Eye (tissue), 1 donor: ENCODE measurements around the gene DCTD.

ENCODE experiments used
- DNase-seq: peaks from one replicate; pipeline ENCODE4 v3.0.0-alpha.2; 2015

DCTD gene

DNA sequence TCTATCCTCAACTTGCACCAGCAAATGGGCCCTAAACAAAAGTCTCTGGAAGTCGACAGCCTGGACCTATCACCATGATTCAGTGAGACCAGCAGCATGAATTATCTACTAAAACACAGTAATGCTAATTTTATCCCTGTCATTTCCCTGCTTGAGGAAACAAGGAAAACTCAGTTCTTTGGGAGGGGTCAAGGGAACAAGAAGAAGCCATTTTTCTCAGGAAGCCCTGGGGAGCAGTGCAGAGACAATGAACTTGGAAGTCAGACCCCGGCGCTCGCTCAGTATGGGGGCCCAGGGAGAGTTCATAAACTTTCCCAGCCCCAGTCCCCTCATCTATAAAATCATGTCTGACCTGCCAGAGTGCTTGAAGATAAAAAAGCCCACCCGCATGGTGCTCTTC lies 50.4 kb downstream of the DCTD start:
- DNase-seq = no peak

DNA sequence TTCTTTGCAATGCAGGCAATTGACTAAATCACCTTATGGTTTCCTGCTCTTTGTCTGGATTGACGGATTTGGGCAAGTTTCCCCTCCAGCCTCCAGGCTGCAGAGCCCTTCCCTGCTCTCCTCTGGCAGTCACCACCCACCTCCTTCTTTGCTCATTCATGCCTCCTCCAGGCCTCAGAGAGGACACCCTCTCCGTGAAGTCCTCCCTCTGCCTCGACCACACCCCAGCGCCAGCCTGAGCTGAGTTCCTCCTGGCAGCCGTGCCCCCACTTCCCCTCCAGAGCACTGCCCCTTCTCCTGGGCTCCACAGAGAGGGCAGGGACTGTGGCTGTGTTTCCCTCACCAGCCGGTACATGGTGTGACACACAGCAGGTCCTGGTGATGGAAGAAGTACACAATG lies 53.7 kb downstream of the DCTD start:
- no peak for DNase-seq

DNA sequence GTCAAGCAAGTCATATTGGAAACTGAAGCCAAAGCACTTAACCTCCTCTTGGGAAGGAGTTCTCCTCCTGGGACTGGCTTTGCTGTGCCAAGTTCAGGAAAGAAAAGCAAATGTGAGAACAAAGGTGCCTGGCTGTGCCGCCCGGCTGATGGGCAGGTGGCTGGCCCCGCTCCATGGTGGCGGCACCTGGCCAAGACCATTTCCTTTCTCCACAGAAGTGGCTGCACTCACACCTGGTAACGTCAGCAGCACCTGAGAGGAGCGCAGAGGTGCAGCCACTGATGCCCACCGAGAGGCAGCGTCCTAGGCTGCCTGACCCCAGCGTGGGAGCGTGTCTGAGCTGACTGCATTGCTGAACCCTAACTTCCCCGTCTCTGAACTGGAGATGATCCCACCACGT lies 54.3 kb downstream of the DCTD start:
- no peak for DNase-seq

DNA sequence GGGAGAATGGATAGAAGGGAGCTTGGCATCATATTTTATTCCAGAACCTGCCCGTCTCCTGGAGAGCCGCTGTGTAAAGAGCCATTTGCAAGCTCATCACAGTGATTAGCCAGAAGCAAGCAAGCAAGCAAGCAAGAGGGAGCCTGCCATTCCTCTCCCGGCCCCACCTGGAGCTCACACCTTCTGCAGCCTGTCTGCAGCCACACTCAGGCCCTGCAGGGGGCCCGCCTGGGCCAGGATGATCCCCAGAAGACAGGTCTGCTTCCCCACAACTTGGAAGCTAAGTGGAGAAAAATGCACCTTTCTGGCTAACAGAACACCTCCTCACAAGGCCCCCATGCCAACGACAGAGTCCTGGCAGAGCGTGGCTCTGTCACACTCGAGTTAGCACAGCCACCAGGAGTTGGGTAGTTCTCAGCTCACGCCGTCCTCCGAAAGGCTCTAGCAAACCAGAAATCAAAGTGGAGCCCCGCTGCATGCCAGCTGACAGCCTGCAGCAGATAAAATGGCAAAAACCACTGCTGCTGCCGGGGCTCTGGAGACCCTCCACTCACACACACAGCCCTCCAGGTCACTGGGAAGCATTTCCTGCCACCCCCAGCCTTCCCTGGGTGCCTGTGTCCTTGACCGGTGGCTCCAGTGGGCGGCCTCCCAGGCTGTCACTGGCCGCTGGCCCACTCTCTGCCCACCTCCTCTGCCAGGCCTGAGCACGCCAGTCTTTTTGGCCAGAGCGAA lies 54.9 kb downstream of the DCTD start:
- DNase-seq = no peak

DNA sequence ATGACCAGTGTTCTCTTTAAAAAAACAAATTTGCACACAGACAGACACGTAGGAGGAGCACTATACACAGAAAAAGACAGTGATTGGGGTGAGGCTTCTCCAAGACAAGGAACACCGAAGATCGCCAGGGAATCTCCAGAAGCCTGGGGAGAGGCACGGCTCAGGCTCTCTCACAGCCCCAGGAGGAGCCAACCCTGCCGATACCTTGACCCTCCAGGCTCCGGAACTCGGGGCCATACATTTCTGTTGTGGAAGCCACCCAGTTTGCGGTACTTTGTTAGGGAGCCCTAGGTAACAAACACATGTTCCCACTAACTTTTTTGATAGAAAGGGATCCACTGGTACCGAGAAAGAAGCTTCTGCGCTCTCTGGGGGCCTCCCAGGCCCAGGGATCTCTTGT lies 55.8 kb downstream of the DCTD start:
- no peak for DNase-seq

DNA sequence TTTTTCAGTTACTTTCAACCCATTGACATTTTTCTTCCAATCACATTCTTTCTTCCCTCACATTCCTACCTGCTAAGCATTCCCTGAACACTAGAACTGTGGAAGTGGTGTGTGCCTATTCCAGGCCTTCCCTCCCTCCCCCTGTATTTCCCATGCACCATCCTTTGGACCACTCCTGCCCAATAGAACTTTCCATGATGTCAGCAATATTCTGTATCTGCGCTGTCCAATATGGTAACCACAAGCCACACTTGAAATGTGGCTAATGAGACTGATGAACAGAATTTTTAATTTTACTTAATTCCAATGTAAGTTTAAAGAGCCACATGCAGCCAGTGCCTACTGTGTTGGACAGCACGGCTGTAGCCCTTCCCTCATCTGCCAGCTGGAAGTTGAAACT lies 57.5 kb downstream of the DCTD start:
- DNase-seq = no peak

DNA sequence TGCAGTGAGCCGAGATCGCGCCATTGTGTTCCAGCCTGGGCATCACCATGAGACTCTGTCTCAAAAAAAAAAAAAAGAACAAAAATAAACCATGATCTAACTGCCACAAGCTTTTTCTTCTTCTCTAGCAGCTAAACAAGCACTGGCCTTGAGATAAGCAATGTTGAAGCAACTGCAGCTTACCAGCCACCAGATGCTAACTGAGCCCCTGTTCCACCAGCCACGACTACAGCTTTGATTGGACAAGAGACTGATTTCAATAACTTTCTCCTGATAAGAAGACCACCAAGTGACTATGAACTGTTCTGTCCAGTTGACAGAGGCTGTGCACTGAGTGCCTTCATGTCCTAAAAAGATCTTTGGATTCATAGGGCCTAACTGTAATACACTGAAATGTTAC lies 58.5 kb downstream of the DCTD start:
- DNase-seq = no peak

DNA sequence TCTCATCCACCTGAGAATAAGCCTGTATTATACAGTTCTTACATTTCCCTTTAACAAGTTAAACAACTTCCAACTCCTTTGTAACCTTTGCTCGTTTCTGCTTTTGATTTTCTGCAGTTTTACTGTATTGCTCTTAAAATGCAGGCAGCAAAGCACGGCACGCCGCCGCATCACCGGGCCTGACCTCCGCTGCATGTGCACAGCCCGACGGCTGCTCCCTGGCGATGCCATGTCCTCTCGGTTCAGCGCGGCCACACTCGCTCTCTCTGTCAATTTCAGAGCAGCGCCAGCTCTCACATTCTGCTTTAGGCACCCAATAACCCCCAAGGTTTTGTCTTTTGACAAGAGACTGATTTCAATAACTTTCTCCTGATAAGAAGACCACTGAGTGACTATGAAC lies 60.3 kb downstream of the DCTD start:
- no peak for DNase-seq

DNA sequence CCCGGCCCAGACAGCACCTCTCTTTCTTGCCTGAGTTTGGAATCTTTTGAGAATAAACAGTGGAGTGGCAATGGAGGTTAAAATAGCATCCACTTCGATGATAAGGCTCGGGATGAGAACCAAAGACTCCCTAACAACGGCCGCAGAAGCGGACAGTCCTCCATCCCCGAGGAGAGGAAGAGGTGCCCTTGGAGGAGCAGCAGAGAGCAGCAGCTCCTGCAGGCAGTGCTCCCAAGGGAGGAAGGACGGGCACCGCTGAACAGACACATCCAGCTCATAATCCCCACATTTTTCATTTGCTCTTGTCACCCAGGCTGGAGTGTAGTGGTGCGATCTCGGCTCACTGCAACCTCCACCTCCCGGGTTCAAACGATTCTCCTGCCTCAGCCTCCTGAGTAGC lies 61.3 kb downstream of the DCTD start:
- no peak for DNase-seq

DNA sequence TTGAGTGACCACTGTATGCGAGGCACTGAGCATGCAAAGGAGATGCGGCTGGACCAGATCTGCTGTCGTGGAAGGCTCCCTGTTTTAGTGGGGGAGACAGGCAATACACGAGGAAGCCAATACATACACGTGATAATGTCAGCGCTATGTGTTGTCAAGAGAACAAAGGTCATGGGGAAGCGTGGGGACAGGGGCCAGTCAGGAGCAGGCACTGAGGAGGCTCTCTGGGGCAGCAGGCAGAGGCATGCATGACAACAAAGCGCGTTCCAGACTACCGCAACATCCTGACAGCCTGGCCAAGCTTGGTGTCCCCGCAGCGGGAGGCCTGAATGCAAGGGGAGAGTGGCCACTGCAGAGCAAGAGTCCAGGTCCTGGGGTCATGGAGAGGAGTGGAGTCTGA lies 61.9 kb downstream of the DCTD start:
- no peak for DNase-seq

DNA sequence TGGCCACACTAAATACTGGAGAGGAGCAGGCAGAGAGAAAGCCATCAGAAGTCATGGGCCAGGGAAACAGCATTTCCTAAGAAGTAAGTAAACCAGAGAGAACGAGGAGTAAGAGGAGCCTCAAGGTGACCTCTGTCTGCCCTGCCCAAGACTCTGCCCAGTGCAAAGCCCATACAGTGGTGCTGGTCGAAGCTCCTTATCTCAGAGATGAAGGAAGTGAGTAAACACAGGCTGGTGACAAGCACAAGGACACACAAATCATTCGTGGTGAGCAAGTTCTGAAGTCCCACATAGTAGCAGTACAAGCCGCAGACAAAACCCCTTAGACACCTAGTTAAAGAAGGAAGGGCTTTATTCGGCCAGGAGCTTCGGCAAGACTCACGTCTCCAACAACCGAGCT lies 62.7 kb downstream of the DCTD start:
- no peak for DNase-seq

DNA sequence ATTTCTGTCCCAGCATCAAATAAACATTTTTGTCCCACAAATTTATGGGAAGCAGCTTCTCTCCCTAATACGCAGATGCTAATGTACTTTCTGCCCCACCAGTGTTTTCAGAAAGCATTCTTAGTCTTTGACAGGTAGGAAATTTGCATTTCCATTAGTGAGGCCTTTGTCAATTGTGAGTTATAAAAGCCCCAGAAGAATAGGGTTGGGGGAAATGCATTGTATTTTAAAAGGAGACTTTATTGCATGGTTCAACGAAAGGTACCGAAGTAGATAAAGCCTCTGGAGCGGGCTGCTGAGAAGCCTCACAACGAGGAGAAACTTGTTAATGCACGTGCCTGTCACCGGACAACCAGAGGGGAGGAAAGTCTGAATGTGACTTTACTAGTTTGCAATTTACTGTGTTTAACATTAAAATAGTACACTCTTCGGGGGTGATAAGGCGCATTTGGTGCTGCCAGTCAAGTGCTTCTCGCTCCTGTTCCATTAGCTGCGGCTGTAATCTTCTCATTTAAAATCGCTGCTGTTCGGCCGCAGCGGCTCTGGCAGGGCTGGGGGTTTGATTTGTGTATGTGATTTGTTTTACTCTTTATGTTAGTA lies 63.4 kb downstream of the DCTD start:
- DNase-seq = no peak

DNA sequence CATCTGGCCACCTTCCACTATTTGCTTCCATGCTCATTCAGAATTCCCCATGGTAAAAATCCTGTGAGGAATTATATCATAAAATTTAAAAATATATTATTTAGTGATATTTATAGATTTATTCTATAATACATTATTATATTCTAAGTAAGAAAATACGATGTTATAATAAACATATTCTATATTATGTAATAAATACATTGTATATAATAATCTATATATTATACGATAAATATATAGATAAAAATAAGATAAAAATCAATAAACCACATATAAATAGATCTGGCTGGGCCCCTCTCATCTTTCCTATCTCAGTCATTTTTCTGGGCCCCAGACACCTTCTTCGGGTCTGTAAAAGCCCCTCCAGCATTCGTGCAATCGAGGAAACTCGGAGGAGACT lies 68.5 kb downstream of the DCTD start:
- DNase-seq = no peak

DNA sequence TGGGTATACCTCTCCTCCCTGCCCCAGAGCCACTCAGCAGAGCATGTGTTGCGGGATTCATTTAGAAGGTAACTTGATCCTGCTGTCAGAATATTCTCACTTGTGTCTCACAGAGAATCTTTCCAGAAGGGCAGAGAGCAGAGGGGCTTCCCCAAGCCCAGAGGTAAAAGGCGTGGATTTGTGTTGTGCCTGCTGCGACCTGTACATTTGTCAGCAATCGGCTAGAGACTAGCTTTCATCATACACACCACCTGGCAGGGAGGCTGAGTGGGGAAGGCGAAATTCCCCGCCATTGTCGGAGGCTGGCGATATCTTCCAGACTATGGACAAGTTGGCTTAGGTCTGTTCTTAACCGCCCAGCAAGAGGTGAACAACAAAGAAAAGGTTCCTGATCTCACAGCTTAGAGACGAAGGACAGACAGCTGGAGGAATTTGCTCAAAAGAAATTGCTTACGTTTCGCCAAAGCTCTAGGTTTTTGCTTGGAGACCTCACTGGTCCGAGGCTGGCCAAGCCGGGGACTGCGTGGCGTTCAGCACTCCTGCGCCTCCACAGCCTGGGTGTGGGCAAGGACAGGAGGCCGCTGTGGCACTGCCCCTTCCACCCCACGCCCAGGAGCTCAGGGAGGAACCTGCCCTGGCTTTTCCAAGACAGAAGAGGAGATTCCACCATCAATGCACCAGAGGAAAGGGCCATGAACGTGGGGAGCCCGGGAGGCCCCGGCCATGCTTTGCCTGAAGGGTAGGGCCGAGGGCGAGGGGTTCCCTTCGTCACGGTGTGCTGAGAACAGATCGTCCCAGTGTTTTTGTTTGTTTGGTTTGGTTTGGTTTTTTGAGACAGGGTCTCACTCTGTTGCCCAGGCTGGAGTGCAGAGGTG lies 69.4 kb downstream of the DCTD start:
- DNase-seq = no peak

DNA sequence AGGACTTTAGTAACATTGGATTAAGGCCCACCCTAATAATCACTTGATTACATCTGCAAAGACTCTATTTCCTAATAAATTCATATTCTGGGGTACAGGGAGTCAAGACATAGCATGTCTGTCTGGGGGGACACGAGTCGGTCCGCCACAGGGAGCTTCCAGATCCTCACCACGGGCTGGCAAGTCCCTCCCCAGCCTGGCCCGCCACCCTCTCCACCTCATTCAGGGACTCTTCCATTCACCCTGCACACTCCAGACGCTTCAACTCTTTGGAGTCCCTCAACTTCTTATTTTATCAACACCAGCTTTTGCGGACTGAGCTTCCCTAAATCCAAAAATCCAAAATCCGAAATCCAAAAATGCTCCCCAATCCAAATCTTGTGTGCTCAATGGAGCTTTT lies 71.2 kb downstream of the DCTD start:
- DNase-seq = no peak

DNA sequence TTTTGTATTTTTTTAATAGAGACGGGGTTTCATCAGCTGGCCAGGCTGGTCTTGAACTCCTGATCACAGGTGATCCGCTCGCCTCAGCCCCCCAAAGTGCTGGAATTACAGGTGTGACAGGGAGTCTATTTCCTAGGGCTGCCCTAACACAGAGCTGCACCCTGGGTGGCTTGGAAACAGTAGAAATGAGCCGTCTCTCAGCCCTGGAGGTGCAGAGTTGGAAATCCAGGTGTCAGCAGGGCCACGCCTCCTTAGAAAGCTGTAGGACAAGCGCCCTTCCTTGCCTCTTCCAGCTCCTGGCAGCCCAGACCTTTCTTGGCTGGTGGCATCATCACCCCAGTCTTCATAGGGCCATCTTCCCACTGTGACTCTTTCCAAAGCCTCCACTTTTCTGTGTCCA lies 71.6 kb downstream of the DCTD start:
- no peak for DNase-seq

DNA sequence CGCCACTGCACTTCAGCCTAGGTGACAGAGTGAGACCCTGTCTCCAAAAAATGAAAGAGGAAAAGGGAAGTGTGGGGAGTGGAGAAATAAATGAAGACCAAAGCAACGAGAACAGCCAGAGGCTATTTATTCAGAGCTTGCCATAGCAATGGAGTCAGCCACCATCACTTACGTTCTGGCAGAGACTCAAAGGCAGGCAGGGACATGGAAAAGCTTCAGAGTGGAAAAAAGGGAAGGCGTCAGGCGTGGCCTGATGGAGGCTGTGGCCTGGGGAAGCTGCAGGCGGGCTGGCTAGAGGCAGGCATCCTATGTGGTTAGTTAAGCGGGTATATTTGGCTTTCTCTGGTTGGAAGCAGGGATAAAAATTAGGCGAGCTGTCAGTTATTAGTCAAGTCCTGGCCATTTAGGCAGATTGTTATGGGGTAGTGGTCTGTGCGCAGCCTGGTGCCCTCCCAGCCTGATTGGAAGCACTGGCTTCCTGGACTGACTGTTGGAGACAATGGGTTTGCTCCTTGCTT lies 73.3 kb downstream of the DCTD start:
- DNase-seq = peak; percentile 52

DNA sequence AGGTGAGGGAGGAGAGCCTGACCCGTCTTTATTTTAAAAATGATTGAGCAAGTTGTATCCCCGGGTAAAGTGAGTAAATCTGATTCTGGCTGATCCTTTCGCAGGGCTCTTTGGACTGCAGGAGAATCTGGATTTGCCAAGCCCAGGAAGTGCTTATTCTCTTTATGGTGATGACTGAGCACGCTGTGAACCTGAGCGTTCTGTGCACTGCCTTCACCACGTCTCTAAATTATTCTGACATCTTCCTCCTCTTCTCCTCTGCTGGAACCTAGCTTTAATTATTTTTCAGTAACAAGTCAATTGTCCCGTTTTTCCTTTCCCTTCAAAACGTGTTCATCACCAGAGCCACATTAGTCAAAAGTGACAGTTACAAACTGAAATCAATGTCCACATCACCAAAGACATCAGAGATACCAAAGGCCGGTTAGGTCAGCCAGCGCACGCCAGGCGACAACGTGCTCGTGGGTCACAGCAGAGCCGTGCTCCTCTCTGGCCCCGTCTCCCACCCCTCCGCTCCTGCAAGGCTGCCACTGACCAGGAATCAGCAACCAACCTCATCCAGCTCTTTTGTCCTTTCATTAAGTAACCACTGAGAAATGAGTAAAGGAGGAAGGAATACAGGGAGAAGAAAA lies 74.3 kb downstream of the DCTD start:
- DNase-seq = peak; percentile 66

DNA sequence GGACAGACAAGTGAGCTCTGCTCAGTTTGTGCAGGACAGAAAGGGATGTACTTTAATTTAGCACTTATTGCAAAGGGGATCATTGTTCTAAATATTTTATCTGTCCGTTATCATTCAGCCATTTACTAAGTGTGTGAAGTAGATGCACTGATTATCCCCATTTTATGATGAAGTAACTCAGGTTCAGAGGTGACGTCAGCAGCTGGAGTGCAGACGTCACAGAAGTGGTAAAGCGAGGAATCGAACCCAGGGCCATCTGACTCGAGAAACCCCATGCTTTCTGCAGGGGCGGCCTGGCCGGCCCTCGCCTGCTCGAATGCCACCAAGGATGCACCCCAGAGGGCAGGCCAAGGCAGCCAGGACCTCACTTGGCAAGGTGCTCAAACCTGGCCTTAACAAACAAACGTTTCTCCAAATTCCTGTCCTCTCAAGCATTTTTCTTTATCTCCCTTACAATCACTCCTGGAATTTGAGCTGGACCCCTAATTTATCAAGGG lies 75.0 kb downstream of the DCTD start:
- no peak for DNase-seq

DNA sequence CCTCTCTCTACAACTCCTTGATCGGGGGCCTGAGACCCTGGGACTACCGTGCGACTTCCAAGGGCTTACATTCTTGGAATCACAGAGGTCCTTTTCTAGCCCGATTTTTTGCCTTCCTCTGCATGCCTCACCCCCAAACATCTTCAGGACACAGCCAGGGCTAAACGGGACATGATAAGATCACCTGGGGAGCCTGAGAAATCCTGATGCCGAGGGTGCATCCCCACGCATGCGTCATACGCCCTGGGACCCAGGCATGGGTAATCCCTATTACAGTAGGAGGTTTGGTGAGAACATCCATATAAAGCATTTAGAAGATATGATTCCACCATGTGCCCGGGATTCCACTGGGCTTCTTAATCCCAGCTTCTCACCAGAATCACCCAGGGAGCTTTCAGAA lies 77.1 kb downstream of the DCTD start:
- no peak for DNase-seq
